ENCODE data around the gene OR51B6.
"Not testable (repeated sequence)": the region's sequence is repeated elsewhere in the genome, so short reads cannot be mapped to it uniquely, and the experiment has no call there.

Gene OR51B6

GRCh38 chr11:5364214-5364613, 12.9 kb downstream of the OR51B6 start:
- DNase-seq (ENCODE audit: low spot score) = peak; percentile 85

GRCh38 chr11:5366365-5366764, 15.1 kb downstream of the OR51B6 start:
- not testable (repeated sequence) for DNase-seq (ENCODE audit: low spot score)

- DNase-seq (ENCODE audit: low spot score) = peak; percentile 25
Measured at GRCh38 chr11:5366856-5367255, 15.5 kb downstream of the OR51B6 start.

- peak; percentile 5 for DNase-seq (ENCODE audit: low spot score)
Measured at GRCh38 chr11:5367448-5368074, 16.3 kb downstream of the OR51B6 start.

GRCh38 chr11:5368502-5369043, 17.3 kb downstream of the OR51B6 start:
- no peak for DNase-seq (ENCODE audit: low spot score)

- DNase-seq (ENCODE audit: low spot score) = peak; percentile 59
Measured at GRCh38 chr11:5369789-5370188, 18.5 kb downstream of the OR51B6 start.

- peak; percentile 82 for DNase-seq (ENCODE audit: low spot score)
Measured at GRCh38 chr11:5380740-5381342, 29.5 kb downstream of the OR51B6 start.

- no peak for DNase-seq (ENCODE audit: low spot score)
Measured at GRCh38 chr11:5383576-5383975, 32.3 kb downstream of the OR51B6 start, which contains the start of gene OR51M1. TSS of gene OR51M1 (plus strand) at chr11:5383812. CDS start at chr11:5389399, 5,587 bp downstream.

- DNase-seq (ENCODE audit: low spot score) = no peak
Measured at GRCh38 chr11:5384335-5384734, 33.0 kb downstream of the OR51B6 start.

GRCh38 chr11:5390210-5390609, 38.9 kb downstream of the OR51B6 start:
- no peak for DNase-seq (ENCODE audit: low spot score)

- DNase-seq (ENCODE audit: low spot score) = no peak
Measured at GRCh38 chr11:5394091-5394490, 42.8 kb downstream of the OR51B6 start.

- DNase-seq (ENCODE audit: low spot score) = no peak
Measured at GRCh38 chr11:5398936-5399335, 47.6 kb downstream of the OR51B6 start.
